Hepatocyte (in vitro differentiated cells): ENCODE data around the gene MUC5B.
"Not testable (repeated sequence)": the region's sequence is repeated elsewhere in the genome, so short reads cannot be mapped to it uniquely, and the experiment has no call there.

ENCODE experiments used
- CTCF ChIP-seq: fragments of 200-600 bp; sonication (generic); IDR thresholded peaks from 2 replicates; pipeline ENCODE4 v1.5.1; 2016; ENCODE audit warnings: antibody characterized with exemption, mild to moderate bottlenecking; ENCODE audit not compliant: poor library complexity
- EZH2phosphoT487 ChIP-seq: fragments of 200-600 bp; sonication (generic); IDR thresholded peaks from one replicate; pipeline ENCODE4 v1.6.1; 2018; ENCODE audit warnings: antibody characterized with exemption, mild to moderate bottlenecking, low read depth, moderate library complexity; ENCODE audit not compliant: unreplicated experiment, severe bottlenecking

- not testable (repeated sequence) for TF ChIP-seq CTCF, EZH2phosphoT487
These were observed 38.7 kb upstream of the MUC5B start for GRCh38 chr11:1184139-1184538.
